B cell (primary cell): Measurements from ENCODE around the gene GRB10. TPM values are rescaled to one million over a fixed set of nuclear protein-coding genes. Genes with fewer than 3 reads are reported as not detected.

Experiments used
- ATAC-seq: fragments of 200-7000 bp; cut with Tn5 transposase; one replicate; pipeline ENCODE4 v1.10.0; 2021; ENCODE audit warnings: low read depth, mild to moderate bottlenecking, moderate number of reproducible peaks, moderate library complexity
- CTCF ChIA-PET: fragments of 350-600 bp; sonication (Branson Sonifier 250); formaldehyde crosslinking; loops from one replicate; lab custom pipeline; 2021; ENCODE audit warnings: antibody characterized with exemption, inconsistent platforms; lab: Charles Lee
- POLR2A ChIA-PET: fragments of 350-600 bp; sonication (Branson Sonifier 250); formaldehyde crosslinking; loops from one replicate; lab custom pipeline; 2021; ENCODE audit warnings: antibody characterized with exemption; lab: Charles Lee
- DNase-seq: peaks from one replicate; pipeline ENCODE4 v3.0.0; 2013
- H2AFZ ChIP-seq: 2 replicates; pipeline ENCODE4 v1.6.1; 2012; ENCODE audit warnings: mild to moderate bottlenecking, low read depth, low read length; ENCODE audit not compliant: insufficient read depth, poor library complexity, severe bottlenecking
- H3K27ac ChIP-seq, 2 donors: 1 replicate in 1 of 2; 2 replicates in 1 of 2; pipeline ENCODE4 v1.5.1; 2012 to 2013; ENCODE audit warnings: low read length in 2 of 2, mild to moderate bottlenecking in 2 of 2, moderate library complexity in 1 of 2
- H3K27me3 ChIP-seq, 4 experiments: fragments of 200-600 bp in 1 of 4; sonication (generic) in 1 of 4; replicated peaks in 1 of 4; 1 replicate in 2 of 4; 2 replicates in 2 of 4; pipeline versions ENCODE4 v1.6.1 to v1.7.0; 2013 to 2016; ENCODE audit warnings: low read length in 3 of 4, mild to moderate bottlenecking in 2 of 4, mixed read lengths in 1 of 4, moderate library complexity in 1 of 4; ENCODE audit not compliant: insufficient read depth in 4 of 4, control insufficient read depth in 3 of 4; ENCODE audit errors: control extremely low read depth in 1 of 4
- H3K36me3 ChIP-seq, 2 experiments: replicated peaks in 1 of 2; 1 replicate in 1 of 2; 2 replicates in 1 of 2; pipeline versions ENCODE4 v1.6.1 to v1.7.1; 2013; ENCODE audit warnings: low read length in 1 of 2; ENCODE audit not compliant: insufficient read depth in 2 of 2, control insufficient read depth in 1 of 2; ENCODE audit errors: control extremely low read depth in 1 of 2, extremely low read depth in 1 of 2
- H3K4me1 ChIP-seq, 2 donors: fragments of 200-600 bp in 1 of 2; sonication (generic) in 1 of 2; 1 replicate in 1 of 2; 2 replicates in 1 of 2; pipeline versions ENCODE4 v1.5.1 to v1.6.1; 2013 to 2017; ENCODE audit warnings: low read length in 2 of 2; ENCODE audit not compliant: control insufficient read depth in 2 of 2, insufficient read depth in 2 of 2
- H3K4me2 ChIP-seq: replicated peaks from 2 replicates; pipeline ENCODE3; 2012; ENCODE audit warnings: mild to moderate bottlenecking, low read depth, low read length; ENCODE audit not compliant: poor library complexity, severe bottlenecking
- H3K4me3 ChIP-seq, 5 experiments: fragments of 200-600 bp in 1 of 5; sonication (generic) in 1 of 5; 1 replicate in 3 of 5; 2 replicates in 2 of 5; pipeline versions ENCODE4 v1.5.1 to v1.7.0; 2011 to 2016; ENCODE audit warnings: low read length in 4 of 5, mild to moderate bottlenecking in 4 of 5, low read depth in 2 of 5, control low read depth in 1 of 5, moderate library complexity in 1 of 5; ENCODE audit not compliant: insufficient read depth in 1 of 5; ENCODE audit errors: control extremely low read depth in 1 of 5, extremely low read depth in 1 of 5
- H3K79me2 ChIP-seq: fragments of 200-600 bp; sonication (generic); one replicate; pipeline ENCODE4 v1.6.0; 2016; ENCODE audit warnings: low read length; ENCODE audit not compliant: control insufficient read depth, insufficient read depth
- H3K9ac ChIP-seq: fragments of 200-600 bp; sonication (generic); 2 replicates; pipeline ENCODE4 v1.6.1; 2017; ENCODE audit warnings: mild to moderate bottlenecking, low read length, moderate library complexity
- H3K9me3 ChIP-seq, 3 donors: one replicate each; pipeline versions ENCODE4 v1.6.1 to v1.7.1; 2013; ENCODE audit warnings: low read length in 2 of 3; ENCODE audit not compliant: control insufficient read depth in 2 of 3, insufficient read depth in 1 of 3; ENCODE audit errors: control extremely low read depth in 1 of 3
- H4K20me1 ChIP-seq: 2 replicates; pipeline ENCODE4 v1.6.0; 2012; ENCODE audit warnings: mild to moderate bottlenecking, low read length; ENCODE audit not compliant: insufficient read depth, control insufficient read depth, poor library complexity, severe bottlenecking
- H3K27ac Mint-ChIP-seq: one replicate; pipeline ENCODE4 v1.8.0; 2021; ENCODE audit warnings: mixed read lengths
- H3K27me3 Mint-ChIP-seq: one replicate; pipeline ENCODE4 v1.8.0; 2021; ENCODE audit warnings: mixed read lengths
- H3K4me1 Mint-ChIP-seq: one replicate; pipeline ENCODE4 v1.8.0; 2021; ENCODE audit warnings: mixed read lengths
- H3K4me3 Mint-ChIP-seq: one replicate; pipeline ENCODE4 v1.8.0; 2021; ENCODE audit warnings: mixed read lengths
- H3K9me3 Mint-ChIP-seq: one replicate; pipeline ENCODE4 v1.8.0; 2022; ENCODE audit warnings: mixed read lengths; ENCODE audit not compliant: insufficient read depth
- EZH2 ChIP-seq: IDR thresholded peaks from 2 replicates; pipeline ENCODE4 v1.6.1; 2012; ENCODE audit warnings: borderline replicate concordance, low read depth, mild to moderate bottlenecking, moderate library complexity, low read length; ENCODE audit not compliant: insufficient read depth, poor library complexity, severe bottlenecking
- WGBS: methylation state at CpG from one replicate; pipeline ENCODE4 v1.1.5; 2013; ENCODE audit warnings: missing lambda C conversion rate; ENCODE audit not compliant: insufficient coverage; 5-methylcytosine and 5-hydroxymethylcytosine counted together
- intact Hi-C: fragments of 100-400 bp; cut with micrococcal nuclease; formaldehyde crosslinking; loops from one replicate; pipeline ENCODE4 v1.10.0; 2022
- polyA plus RNA-seq: library from polyadenylated mRNA; depleted of rRNA; stranded (reverse); fragments of >200 nt; gene quantifications from 2 replicates; pipeline ENCODE4 v1.2.3, GENCODE V29; 2012
- total RNA-seq, 2 donors: library from RNA; stranded (reverse); fragments of 120-200 nt in 1 of 2; gene quantifications; 1 replicate in 1 of 2; 2 replicates in 1 of 2; pipeline versions ENCODE4 v1.2.3 to v1.2.4, GENCODE V29; 2013 to 2022
- TF ChIP-seq, protein P1 (sequence below): fragments of 200-600 bp; IDR thresholded peaks from one replicate; pipeline ENCODE4 v1.8.0; 2022; ENCODE audit warnings: antibody characterized with exemption, mild to moderate bottlenecking

Gene GRB10
- total and polyA plus RNA-seq, 2 donors (not counting 1 experiment from before 2014, with no cell fraction given), result 0.04 TPM; not detected in 1

DNA sequence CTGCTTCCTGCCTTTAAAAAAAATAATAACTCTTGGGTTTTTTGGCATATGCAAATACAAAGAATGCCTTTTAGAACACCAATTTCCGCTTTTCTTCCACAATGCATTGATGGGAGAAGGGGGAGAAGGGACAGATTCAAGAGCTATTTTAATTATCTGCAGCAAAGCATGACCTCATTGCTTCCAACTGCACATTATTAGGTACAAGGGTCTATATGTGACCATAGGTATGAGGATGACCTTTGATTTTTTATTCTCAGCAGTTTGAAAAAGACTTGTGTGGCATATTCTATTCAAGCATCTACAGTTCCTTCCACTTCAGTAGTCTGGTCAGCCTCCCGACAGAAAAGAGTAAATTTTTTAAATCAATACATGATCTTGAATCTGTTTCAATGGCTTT, 39.7 kb downstream of the GRB10 start:
- CTCF ChIA-PET, result no interaction called here
- ATAC-seq (no peak), DNase-seq (no peak)
- Mint-ChIP-seq H3K27ac (no peak overlapping the region), H3K9me3 (no peaks in the 10 kb centered on the region), H3K27me3 (peaks cover 18% of the 10 kb centered on the region), H3K4me1 (peaks cover 7% of the 10 kb centered on the region), H3K4me3 (no peak overlapping the region)
- no peak overlapping the region for H3K4me3 ChIP-seq
- H3K79me2 ChIP-seq, result no peaks in the 10 kb centered on the region
- WGBS, result 100% methylated on average over 1 of the region's 2 CpGs
- no peak overlapping the region for H3K4me2 ChIP-seq
- H3K9me3 ChIP-seq, result no peaks in the 10 kb centered on the region
- H3K36me3 ChIP-seq, result no peaks in the 10 kb centered on the region
- intact Hi-C loops, result no loop called here
- peaks cover 0 to 3% (median 0%) of the 10 kb centered on the region in 4 experiments for H3K27me3 ChIP-seq
- H3K4me1 ChIP-seq, result peaks cover 6 to 9% of the 10 kb centered on the region in 2 donors
- H2AFZ ChIP-seq, result no peak overlapping the region
- no peaks in the 10 kb centered on the region for H4K20me1 ChIP-seq
- TF ChIP-seq, protein P1, sequence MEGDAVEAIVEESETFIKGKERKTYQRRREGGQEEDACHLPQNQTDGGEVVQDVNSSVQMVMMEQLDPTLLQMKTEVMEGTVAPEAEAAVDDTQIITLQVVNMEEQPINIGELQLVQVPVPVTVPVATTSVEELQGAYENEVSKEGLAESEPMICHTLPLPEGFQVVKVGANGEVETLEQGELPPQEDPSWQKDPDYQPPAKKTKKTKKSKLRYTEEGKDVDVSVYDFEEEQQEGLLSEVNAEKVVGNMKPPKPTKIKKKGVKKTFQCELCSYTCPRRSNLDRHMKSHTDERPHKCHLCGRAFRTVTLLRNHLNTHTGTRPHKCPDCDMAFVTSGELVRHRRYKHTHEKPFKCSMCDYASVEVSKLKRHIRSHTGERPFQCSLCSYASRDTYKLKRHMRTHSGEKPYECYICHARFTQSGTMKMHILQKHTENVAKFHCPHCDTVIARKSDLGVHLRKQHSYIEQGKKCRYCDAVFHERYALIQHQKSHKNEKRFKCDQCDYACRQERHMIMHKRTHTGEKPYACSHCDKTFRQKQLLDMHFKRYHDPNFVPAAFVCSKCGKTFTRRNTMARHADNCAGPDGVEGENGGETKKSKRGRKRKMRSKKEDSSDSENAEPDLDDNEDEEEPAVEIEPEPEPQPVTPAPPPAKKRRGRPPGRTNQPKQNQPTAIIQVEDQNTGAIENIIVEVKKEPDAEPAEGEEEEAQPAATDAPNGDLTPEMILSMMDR, result no peak
- no peak for TF ChIP-seq EZH2
- POLR2A ChIA-PET, result no interaction called here
- no peak overlapping the region for H3K27ac ChIP-seq
- H3K9ac ChIP-seq, result no peak overlapping the region

DNA sequence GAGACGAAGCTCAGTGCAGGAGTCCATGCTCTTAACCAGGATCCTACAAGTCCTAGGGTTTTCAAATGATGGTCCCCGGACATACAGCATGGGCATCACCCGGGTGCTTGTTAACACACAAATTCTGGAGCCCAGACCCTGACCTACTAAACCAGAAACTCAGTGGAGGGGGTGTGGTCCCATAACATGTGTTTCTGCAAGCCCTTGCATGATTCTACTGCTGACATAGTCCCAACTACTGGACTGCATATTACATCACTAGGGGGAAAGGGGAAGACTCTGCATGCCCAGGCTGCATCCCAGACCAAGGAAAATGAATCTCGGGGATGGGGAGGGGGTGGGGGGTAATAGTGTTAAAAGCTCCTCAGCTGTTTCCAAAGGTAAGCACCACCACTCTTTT, 40.3 kb downstream of the GRB10 start:
- intact Hi-C loops, result no loop called here
- H3K79me2 ChIP-seq, result no peaks in the 10 kb centered on the region
- H3K9ac ChIP-seq, result no peak overlapping the region
- no peak overlapping the region for H3K27ac ChIP-seq
- H3K4me3 Mint-ChIP-seq, result no peak overlapping the region
- CTCF ChIA-PET, result no interaction called here
- peaks cover 18% of the 10 kb centered on the region for H3K27me3 Mint-ChIP-seq
- peaks cover 6 to 9% of the 10 kb centered on the region in 2 donors for H3K4me1 ChIP-seq
- ATAC-seq, result no peak
- H4K20me1 ChIP-seq, result no peaks in the 10 kb centered on the region
- H3K4me3 ChIP-seq, result no peak overlapping the region
- TF ChIP-seq, protein P1, result no peak
- no peak for TF ChIP-seq EZH2
- POLR2A ChIA-PET, result no interaction called here
- WGBS, result 93% methylated on average over 2 of the region's 4 CpGs
- no peak overlapping the region for H3K27ac Mint-ChIP-seq
- peaks cover 0 to 3% (median 0%) of the 10 kb centered on the region in 4 experiments for H3K27me3 ChIP-seq
- H3K4me2 ChIP-seq, result no peak overlapping the region
- no peak overlapping the region for H2AFZ ChIP-seq
- H3K9me3 Mint-ChIP-seq, result no peaks in the 10 kb centered on the region
- no peaks in the 10 kb centered on the region for H3K9me3 ChIP-seq
- H3K36me3 ChIP-seq, result no peaks in the 10 kb centered on the region
- peaks cover 7% of the 10 kb centered on the region for H3K4me1 Mint-ChIP-seq
- DNase-seq, result no peak
